ENCODE results near the gene MFAP4. TPM values are rescaled to one million over a fixed set of nuclear protein-coding genes. Genes with fewer than 3 reads are reported as not detected.

MFAP4 gene
- total RNA-seq, 3 donors from 2014 or later, result 45.5 to 186 (median 116) TPM

- intact Hi-C loops (cut with DNase I; ENCODE audit: low total_unique reads), result no loop called here
- no peak overlapping the region for H3K4me3 ChIP-seq
- no peak for TF ChIP-seq CTCF (IDR thresholded peaks at IDR 0.05)
- no peak for TF ChIP-seq POLR2AphosphoS5 (IDR thresholded peaks at IDR 0.05)
- TF ChIP-seq POLR2A (IDR thresholded peaks at IDR 0.05), result no peak
- peak in 1 of 2 donors; percentile 49 for DNase-seq (ENCODE audit: low spot score in 2 of 2)
- H3K27me3 ChIP-seq, result no peaks in the 10 kb centered on the region
- H3K4me1 ChIP-seq, result peaks cover 7 to 8% of the 10 kb centered on the region in 2 donors
- peak overlapping the region; percentile 38 to 93 for H3K27ac ChIP-seq
- no peaks in the 10 kb centered on the region for H3K36me3 ChIP-seq
- no peaks in the 10 kb centered on the region for H3K9me3 ChIP-seq
These were observed 45.1 kb downstream of the MFAP4 start for GRCh38 chr17:19341641-19342610.

GRCh38 chr17:19341211-19341631 is 45.8 kb downstream of the MFAP4 start:
- intact Hi-C loops (cut with DNase I; ENCODE audit: low total_unique reads), result no loop called here
- Histone ChIP-seq H3K36me3 (no peaks in the 10 kb centered on the region), H3K27me3 (no peaks in the 10 kb centered on the region), H3K4me3 (no peak overlapping the region), H3K4me1 (peaks cover 5 to 7% of the 10 kb centered on the region in 2 donors), H3K27ac (peak overlapping the region; percentile 38 to 93), H3K9me3 (no peaks in the 10 kb centered on the region)
- DNase-seq (ENCODE audit: low spot score in 2 of 2), result peak in 1 of 2 donors; percentile 28
- TF ChIP-seq POLR2AphosphoS5 (IDR thresholded peaks at IDR 0.05) (no peak), CTCF (IDR thresholded peaks at IDR 0.05) (no peak), POLR2A (IDR thresholded peaks at IDR 0.05) (no peak)

GRCh38 chr17:19339341-19339815 is 47.6 kb downstream of the MFAP4 start:
- Histone ChIP-seq H3K36me3 (no peaks in the 10 kb centered on the region), H3K4me3 (no peak overlapping the region), H3K27ac (no peak overlapping the region), H3K4me1 (peaks cover 0 to 7% of the 10 kb centered on the region in 2 donors), H3K27me3 (no peaks in the 10 kb centered on the region), H3K9me3 (no peaks in the 10 kb centered on the region)
- intact Hi-C loops (cut with DNase I; ENCODE audit: low total_unique reads), result no loop called here
- TF ChIP-seq POLR2AphosphoS5 (IDR thresholded peaks at IDR 0.05) (no peak), CTCF (IDR thresholded peaks at IDR 0.05) (no peak), POLR2A (IDR thresholded peaks at IDR 0.05) (no peak)
- DNase-seq (ENCODE audit: low spot score in 2 of 2), result no peak

- Histone ChIP-seq H3K27me3 (no peaks in the 10 kb centered on the region), H3K27ac (peak overlapping the region; percentile 11 to 57), H3K36me3 (no peaks in the 10 kb centered on the region), H3K9me3 (no peaks in the 10 kb centered on the region), H3K4me1 (peaks cover 0 to 7% of the 10 kb centered on the region in 2 donors), H3K4me3 (no peak overlapping the region)
- TF ChIP-seq CTCF (IDR thresholded peaks at IDR 0.05) (peak; percentile 69 to 87 (median 69)), POLR2AphosphoS5 (IDR thresholded peaks at IDR 0.05) (no peak)
- intact Hi-C loops (cut with DNase I; ENCODE audit: low total_unique reads), result no loop called here
- DNase-seq (ENCODE audit: low spot score in 2 of 2), result peak; percentile 57 to 78
These were observed 48.7 kb downstream of the MFAP4 start for GRCh38 chr17:19338031-19338990.
